ENCODE data around the gene KIRREL2. TPM values are rescaled to one million over a fixed set of nuclear protein-coding genes. Genes with fewer than 3 reads are reported as not detected.

Gene KIRREL2
- total and polyA plus RNA-seq, 2 experiments from 2014 or later: 3.6 to 9.9 TPM

- Mint-ChIP-seq H3K27me3 (ENCODE audit: insufficient read depth, low read depth, poor library complexity) (peaks cover 22% of the 10 kb centered on the region), H3K27ac (no peak overlapping the region), H3K36me3 (ENCODE audit: low read depth) (no peaks in the 10 kb centered on the region), H3K9me3 (no peaks in the 10 kb centered on the region; the same call in 2 of the 3 replicates), H3K4me1 (peaks cover 45% of the 10 kb centered on the region), H3K4me3 (peak overlapping the region; percentile 36; the same call in 2 of the 3 replicates)
- H3K4me2 ChIP-seq: no peak overlapping the region
- H3K4me3 ChIP-seq: no peak overlapping the region
- H3K79me2 ChIP-seq (replicated peaks; ENCODE audit: insufficient read depth): no peaks in the 10 kb centered on the region
- ATAC-seq (no peak), DNase-seq (ENCODE audit: low spot score) (no peak)
- H3F3A ChIP-seq (replicated peaks; ENCODE audit: low read depth): peaks cover 16% of the 10 kb centered on the region; the same call in 1 of the 2 replicates
- H3K4me1 ChIP-seq (ENCODE audit: insufficient read depth): peaks cover 35% of the 10 kb centered on the region
- no peak overlapping the region for H2AFZ ChIP-seq
- 0 out of 2 replicates have a peak overlapping the region, but pooled peaks have one; percentile 39 for H3K27ac ChIP-seq (ENCODE audit: low read depth)
- H4K20me1 ChIP-seq (replicated peaks; ENCODE audit: insufficient read depth): no peaks in the 10 kb centered on the region
- H3K9me2 ChIP-seq (ENCODE audit: insufficient read depth): no peaks in the 10 kb centered on the region
- no peaks in the 10 kb centered on the region for H3K36me3 ChIP-seq (ENCODE audit: insufficient read depth)
- TF ChIP-seq, protein P1, sequence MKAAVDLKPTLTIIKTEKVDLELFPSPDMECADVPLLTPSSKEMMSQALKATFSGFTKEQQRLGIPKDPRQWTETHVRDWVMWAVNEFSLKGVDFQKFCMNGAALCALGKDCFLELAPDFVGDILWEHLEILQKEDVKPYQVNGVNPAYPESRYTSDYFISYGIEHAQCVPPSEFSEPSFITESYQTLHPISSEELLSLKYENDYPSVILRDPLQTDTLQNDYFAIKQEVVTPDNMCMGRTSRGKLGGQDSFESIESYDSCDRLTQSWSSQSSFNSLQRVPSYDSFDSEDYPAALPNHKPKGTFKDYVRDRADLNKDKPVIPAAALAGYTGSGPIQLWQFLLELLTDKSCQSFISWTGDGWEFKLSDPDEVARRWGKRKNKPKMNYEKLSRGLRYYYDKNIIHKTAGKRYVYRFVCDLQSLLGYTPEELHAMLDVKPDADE (IDR thresholded peaks at IDR 0.05): no peak
- TF ChIP-seq JUNB (IDR thresholded peaks at IDR 0.05; ENCODE audit: unreplicated experiment) (no peak), POLR2AphosphoS5 (IDR thresholded peaks at IDR 0.05; ENCODE audit: low read depth) (no peak), EZH2 (IDR thresholded peaks at IDR 0.05; ENCODE audit: low read depth, unreplicated experiment) (no peak), NANOG (IDR thresholded peaks at IDR 0.05; ENCODE audit: borderline replicate concordance) (no peak), ZNF331 (CRISPR knock-in tag; IDR thresholded peaks at IDR 0.05; ENCODE audit: low read depth) (no peak), CREB1 (CRISPR knock-in tag; IDR thresholded peaks at IDR 0.05; ENCODE audit: low read depth) (no peak), CTCF (conservative IDR thresholded peaks at IDR 0.05; ENCODE audit: low read depth in 2 of 2) (no peak), REST (IDR thresholded peaks at IDR 0.05; ENCODE audit: unreplicated experiment) (no peak)
- H3K27me3 ChIP-seq (ENCODE audit: insufficient read depth): no peaks in the 10 kb centered on the region
These were observed 47.8 kb downstream of the KIRREL2 start for GRCh38 chr19:35904311-35905068.
